D341Med (cell line): Measurements from ENCODE around the gene ZNF426.
"Not testable (repeated sequence)": the region's sequence is repeated elsewhere in the genome, so short reads cannot be mapped to it uniquely, and the experiment has no call there.

Source experiments
- DNase-seq: peaks from one replicate; pipeline ENCODE4 v3.0.0; 2012; ENCODE audit warnings: low spot score

The ZNF426 gene

GRCh38 chr19:9538183-9539058 is at the start of gene ZNF426:
TSS of gene ZNF426 (minus strand) at chr19:9538645. CDS start at chr19:9536232, 2,413 bp downstream.
- DNase-seq, result peak; percentile 93

GRCh38 chr19:9586764-9587163 is 48.3 kb upstream of the ZNF426 start:
- peak; percentile 46 for DNase-seq

DNA sequence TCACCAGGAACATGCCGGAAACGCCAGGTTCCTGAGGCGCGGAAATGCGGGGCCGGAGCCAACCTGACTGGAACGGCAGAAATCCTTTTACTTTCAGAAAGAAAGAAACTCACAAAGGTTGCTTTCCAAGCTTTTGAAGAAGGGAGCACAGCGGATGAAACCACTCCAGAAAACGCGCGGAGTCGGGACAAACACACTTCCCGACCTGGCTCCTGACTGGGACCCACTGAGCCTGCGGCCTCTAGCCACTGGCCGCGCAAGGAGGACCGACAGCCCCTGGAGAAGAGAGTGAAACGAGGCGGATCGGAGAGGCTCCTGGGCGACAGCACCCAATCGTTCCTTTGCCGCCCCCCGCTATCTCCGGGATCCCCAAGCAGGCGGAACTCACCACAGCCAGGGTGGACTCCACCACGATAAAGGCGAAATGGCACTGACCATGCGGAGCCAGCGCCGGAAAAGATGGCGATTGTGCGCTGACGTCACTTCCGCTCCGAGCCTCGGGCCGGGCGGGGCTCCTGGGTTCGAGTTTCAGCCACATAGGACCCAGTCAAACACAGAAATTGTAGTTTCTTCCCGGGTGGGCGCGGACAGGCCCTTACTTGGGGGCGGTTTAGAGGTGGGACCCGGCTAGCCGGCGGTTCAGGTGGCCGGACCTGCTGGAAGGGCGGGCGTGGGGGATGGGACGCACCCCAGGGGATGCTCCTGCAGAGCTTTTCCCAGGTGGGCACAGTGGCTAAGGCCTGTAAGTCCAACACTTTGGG is 45.8 kb upstream of the ZNF426 start, which contains the start of gene ZNF121:
TSS of gene ZNF121 (minus strand) at position 432 of the 761 bp plus-strand sequence. CDS start 16,407 bp downstream, outside the sequence.
- DNase-seq, result peak; percentile 91

DNA sequence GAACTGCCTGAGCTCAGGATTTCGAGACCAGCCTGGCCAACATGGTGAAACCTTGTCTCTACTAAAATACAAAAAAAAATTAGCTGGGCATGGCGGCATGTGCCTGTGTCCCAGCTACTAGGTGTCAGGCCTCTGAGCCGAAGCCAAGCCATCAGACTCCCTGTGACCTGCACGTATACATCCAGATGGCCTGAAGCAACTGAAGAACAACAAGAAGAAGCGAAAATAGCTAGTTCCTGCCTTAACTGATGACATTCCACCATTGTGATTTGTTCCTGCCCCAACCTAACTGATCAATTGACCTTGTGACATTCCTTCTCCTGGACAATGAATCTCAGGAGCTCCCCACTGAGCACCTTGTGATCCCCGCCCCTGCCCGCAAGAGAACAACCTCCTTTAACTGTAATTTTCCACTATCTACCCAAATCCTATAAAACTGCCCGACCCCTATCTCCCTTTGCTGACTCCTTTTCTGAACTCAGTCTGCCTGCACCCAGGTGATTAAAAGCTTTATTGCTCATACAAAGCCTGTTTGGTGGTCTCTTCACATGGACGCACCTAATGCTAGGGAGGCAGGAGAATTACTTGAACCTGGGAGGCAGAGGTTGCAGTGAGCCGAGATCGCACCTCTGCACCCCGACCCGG is 43.8 kb upstream of the ZNF426 start:
- not testable (repeated sequence) for DNase-seq

GRCh38 chr19:9580728-9581127 is 42.3 kb upstream of the ZNF426 start:
- no peak for DNase-seq

- DNase-seq, result no peak
Measured at GRCh38 chr19:9570255-9570654, 31.8 kb upstream of the ZNF426 start.

GRCh38 chr19:9566729-9567128 is 28.3 kb upstream of the ZNF426 start:
- DNase-seq, result no peak

DNA sequence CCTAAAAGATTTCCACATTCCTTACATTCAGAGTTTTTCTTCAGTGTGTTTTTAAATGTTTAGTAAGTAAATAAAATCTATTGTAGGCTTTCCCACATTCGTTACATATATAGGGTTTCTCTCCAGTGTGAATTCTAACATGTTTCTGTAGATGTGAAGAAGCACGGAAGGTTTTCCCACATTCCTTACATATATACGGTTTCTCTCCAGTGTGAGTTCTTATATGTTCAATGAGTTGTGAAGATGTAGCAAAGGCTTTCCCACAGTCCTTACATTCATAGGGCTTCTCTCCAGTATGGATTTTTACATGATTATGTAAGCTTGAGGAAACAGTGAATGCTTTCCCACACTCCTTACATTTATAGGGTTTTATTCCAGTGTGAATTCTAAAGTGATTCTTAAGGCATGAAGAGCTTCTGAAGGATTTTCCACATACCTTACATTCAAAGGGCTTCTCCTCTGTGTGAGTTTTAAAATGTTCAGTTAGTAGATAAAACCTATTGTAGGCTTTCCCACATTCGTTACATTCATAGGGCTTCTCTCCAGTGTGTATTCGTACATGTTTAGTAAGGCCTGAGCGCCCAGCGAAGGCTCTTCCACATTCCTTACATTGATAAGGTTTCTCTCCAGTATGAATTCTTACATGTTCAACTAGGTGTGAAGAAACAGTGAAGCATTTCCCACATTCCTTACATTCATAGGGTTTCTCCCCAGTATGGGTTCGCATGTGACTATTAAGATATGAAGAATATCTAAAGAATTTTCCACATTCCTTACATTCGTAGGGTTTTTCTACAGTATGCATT is 27.7 kb upstream of the ZNF426 start:
- DNase-seq, result no peak

DNA sequence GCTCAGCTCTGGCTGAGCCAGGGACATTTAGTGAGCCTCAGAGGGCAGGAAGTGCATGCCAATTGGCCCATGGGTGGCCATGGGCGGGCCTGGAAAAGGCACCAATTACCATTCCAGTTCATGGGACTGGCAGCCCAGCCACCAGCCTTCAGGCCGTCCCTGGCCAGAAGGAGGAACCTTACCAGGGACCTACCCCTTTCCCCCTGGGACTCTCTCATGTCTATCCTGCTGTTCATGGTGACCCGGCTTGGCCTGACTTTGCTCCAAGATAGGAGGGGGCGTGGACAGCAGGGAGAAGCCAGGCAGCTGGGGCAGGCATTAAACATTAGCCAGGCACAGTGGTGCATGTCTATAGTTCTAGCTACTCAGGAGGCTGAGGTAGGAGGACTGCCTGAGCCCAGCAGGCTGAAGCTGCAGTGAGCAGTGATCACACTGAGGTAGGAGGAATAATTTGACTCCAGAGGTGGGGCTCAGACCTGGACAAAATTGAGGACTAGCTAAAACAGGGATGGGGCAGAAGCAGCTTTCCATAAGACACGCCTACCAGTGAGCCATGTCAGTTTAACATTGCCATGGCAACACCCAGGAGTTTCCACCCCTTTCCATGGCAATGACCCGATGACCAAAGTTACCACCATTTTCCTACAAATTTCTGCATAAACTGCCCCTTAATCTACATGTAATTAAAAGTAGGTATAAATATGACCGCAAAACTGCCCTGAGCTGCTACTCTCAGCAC is 14.3 kb upstream of the ZNF426 start:
- DNase-seq, result no peak

DNA sequence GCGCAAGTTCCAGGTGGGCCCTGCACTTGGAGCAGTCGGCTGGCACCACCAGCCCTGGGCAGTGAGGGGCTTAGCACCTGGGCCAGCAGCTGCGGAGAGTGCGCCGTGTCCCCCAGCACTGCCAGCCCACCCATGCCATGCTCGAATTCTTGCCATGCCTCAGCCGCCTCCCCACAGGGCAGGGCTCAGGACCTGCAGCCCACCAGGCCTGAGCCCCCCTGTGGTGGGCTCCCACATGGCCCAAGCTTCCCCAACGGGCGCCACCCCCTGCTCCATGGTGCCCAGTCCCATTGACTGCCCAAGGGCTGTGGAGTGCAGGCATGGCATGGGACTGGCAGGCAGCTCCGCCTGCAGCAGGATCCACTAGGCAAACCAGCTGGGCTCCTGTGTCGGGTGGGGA is 9.4 kb upstream of the ZNF426 start:
- DNase-seq, result no peak

DNA sequence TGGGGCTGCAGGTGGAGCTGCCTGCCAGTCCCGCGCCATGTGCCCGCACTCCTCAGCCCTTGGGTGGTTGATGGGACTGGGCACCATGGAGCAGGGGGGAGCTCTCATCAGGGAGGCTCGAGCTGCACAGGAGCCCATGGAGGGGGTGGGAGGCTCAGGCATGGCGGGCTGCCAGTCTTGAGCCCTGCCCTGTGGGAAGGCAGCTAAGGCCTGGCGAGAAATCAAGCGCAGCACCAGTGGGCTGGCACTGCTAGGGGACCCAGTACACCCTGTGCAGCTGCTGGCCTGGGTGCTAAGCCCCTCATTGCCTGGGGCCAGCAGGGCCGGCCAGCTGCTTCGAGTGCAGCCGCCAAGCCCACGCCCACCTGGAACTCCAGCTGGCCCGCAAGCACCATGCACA is 2.8 kb upstream of the ZNF426 start:
- not testable (repeated sequence) for DNase-seq

- DNase-seq, result not testable (repeated sequence)
Measured at GRCh38 chr19:9539921-9540320, 1.5 kb upstream of the ZNF426 start.

DNA sequence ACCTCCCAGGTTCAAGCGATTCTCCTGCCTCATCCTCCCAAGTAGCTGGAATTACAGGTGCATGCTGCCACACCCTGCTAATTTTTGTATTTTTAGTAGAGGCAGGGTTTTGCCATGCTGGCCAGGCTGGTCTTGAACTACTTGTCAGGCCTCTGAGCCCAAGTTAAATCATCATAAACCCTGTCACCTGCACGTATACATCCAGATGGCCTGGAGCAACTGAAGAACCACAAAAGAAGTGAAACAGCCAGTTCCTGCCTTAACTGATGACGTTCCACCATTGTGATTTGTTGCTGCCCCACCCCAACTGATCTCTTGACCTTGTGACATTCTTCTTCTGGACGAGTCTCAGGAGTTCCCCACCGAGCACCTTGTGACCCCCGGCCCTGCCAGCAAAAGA is 756 bp upstream of the ZNF426 start:
- DNase-seq, result not testable (repeated sequence)

DNA sequence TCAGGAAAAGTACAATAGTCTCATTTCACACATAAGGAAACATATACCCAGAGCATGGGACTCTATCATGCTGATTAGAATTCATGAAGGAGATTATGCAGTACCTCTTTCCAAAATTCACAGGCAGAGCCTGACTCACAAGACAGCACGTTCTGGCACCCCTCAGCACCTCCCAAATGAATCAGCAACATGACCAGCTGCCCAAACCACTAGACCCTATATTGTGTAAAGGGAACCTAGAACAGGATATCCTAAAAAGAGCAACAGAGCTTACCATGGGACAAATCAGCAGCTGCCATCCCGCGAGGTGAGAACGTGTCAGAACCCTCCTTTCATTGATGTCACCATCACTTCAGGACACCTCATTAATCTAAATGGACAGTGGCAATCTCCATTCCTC is 2.5 kb downstream of the ZNF426 start:
- DNase-seq, result no peak

GRCh38 chr19:9531933-9532332 is 6.5 kb downstream of the ZNF426 start:
- no peak for DNase-seq

DNA sequence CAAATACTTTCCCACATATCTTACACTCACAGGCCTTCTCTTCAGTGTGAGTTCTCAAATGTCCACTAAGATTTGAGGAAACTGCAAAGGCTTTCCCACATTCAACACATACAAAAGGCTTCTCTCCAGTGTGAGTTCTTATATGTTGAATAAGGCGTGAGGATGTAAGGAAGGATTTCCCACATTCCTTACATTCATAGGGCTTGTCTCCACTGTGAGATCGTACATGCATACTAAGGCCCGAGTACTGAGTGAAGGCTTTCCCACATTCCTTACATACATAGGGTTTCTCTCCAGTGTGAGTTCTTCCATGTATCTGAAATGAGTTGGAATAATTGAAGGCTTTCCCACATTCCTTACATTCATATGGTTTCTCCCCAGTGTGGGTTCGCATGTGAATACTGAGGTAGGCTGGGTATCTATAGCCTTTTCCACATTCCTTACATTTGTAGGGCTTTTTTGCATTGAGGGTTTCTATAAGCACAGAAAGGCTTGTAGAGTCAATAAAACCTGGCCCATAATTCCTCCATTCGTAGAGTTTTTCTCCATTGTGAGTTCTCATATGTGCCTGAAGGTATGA is 9.6 kb downstream of the ZNF426 start:
- DNase-seq, result no peak

DNA sequence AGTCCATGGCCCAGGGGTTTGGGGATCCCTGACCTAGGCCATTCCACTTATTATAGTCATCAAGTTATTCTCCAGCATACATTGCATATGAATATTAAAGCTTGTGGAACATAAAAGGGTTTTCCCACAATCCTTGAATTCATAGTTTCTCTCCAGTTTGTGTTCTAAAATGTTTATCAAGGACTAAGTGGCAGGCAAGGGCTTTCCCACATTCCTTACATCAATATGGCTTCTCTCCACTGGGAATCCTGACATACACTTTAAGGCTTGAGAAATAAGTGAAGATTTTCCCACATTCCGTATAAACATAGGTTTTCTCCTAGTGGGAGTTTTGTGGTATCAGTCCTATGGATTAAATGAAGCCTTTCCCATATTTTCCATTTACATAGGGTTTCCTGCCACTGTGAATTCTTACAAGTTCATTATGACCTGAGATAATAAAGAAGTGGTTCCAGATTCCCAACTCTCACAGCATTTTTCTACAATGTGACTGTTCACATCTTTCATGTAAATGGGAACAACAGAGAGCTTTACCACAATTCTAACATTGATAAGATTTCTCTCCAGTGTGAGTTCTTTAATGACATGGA is 14.5 kb downstream of the ZNF426 start:
- no peak for DNase-seq

GRCh38 chr19:9507285-9507684 is 31.2 kb downstream of the ZNF426 start:
- DNase-seq, result no peak

- no peak for DNase-seq
Measured at GRCh38 chr19:9500796-9501195, 37.6 kb downstream of the ZNF426 start.
